Stimulated activated CD8-positive, alpha-beta memory T cell treated with anti-CD3 and anti-CD28 coated beads, Interleukin-2, amount 100 ng/mL, for 48 hours (primary cell): ENCODE results near the gene LRP8.
"Not testable (repeated sequence)": the region's sequence is repeated elsewhere in the genome, so short reads cannot be mapped to it uniquely, and the experiment has no call there.

ENCODE experiments used
- DNase-seq, 2 donors: peaks; one replicate each; pipeline ENCODE4 v3.0.0-alpha.2; 2020; ENCODE audit warnings: low read depth in 2 of 2

The LRP8 gene

DNA sequence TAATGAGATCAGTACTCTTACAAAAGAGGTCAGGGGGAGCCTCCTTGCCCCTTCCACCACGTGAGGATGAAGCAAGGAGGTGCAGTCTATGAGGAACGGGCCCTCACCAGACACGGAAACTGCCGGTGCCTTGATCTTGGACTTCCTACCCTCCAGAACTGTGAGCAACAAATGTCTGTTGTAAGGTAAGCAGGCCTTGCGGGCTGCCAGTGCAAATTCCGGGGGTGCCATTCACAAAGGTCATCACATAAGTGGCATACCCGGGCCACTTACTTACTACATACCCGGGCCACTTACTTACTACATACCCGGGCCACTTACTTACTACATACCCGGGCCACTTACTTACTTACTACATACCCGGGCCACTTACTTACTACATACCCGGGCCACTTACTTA, 44.7 kb downstream of the LRP8 start:
- DNase-seq: not testable (repeated sequence)

DNA sequence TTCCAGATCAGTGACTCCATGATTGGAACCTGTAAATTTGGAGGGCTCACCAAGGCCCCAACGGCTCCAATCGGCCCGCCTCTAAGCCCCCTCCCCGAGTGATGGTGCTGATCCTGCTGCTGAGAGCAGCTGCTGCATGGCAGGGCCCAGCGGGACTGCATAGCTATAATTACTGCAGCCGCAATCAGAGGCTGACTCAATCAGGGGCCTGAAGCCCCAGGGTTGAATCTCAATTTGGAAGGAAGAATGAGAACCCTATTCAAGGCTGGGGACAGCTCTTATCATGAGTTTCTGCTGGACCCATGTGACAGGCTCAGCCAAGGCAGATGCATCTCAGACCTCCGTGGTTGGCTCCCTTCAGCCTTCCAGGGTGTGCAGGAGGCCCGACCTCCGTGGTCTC, 46.7 kb downstream of the LRP8 start:
- DNase-seq: no peak

DNA sequence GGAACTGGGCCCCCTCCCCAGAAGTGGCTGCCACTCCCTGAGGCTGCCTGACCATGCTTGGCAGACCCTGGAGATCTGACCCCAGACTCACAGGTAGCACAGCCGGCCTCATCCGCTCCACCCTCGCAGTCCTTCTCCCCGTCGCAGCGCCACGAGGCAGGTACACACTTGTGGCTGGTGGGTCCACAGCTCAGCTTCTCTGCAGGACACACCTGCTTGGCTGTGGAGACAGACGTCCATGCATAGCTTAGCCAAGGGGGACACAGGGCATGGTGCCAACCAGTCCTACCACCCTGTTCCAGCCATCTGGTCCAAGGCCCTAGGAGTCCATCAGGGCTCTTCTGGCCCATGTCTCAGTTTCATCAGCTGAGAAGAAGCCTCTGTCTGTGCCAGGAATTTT, 47.4 kb downstream of the LRP8 start:
- no peak for DNase-seq

DNA sequence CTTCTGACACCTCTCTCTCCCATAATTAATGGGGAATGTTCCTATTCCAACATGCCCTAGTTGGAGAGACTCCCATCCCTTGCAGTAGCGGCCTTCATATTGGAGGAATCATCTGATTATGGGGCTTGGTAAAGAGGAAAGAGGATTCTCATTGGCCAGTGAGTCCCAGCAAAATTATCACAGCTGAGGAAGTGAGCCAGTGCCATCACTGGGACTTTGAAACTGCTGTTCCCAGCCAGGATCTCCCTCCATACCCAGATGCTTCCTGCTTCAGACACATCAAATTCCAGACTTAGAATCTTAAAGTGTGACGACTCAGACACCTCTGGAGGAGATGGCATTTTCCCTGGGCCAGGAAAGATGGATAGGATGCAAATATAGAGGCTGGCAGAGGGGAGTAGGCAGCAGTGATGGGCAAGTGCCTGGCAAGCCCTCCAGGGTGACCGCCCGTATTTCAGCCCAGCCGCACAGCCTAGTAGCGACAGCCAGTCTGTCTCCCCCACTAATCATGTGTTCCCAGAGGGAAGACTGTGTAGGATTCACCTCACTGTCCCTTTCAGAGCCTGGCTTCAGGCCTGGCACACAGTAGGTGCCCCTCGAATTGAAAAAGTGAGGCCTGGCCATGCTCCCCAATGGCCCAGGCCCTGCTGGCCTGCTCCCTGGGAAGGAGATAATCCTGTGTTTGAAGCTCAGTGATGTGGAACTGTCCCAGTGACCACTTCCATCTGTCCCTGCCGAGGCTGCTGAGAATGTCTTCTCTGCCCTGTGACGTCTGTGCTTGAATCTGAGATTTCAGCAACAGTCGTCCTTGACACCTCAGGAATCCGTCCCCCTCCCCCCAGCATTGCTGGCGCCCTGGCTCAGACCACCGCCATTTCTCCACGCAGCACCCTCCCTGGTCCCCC, 48.3 kb downstream of the LRP8 start:
- DNase-seq: no peak

DNA sequence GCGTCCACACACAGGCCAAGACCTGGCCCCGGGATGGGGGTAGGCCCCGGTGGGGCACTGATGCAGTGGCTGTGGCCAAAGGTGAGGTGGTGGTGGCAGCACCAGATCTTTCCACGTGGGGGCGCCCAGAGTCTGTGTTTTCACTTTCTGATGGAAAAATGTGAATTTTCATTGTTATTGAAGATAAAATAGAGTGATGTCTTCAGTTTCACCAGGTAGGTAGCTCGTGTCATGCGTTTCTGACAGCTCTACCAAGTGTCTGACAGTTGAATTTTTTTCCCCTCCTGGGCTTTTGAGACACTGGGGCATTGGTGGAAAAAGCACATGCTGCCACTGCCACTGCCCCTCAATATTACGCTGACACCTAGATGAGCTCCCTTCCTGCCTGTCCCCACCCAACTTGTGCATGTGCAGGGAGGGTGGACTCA, 49.6 kb downstream of the LRP8 start:
- peak; percentile 48 to 51 for DNase-seq

DNA sequence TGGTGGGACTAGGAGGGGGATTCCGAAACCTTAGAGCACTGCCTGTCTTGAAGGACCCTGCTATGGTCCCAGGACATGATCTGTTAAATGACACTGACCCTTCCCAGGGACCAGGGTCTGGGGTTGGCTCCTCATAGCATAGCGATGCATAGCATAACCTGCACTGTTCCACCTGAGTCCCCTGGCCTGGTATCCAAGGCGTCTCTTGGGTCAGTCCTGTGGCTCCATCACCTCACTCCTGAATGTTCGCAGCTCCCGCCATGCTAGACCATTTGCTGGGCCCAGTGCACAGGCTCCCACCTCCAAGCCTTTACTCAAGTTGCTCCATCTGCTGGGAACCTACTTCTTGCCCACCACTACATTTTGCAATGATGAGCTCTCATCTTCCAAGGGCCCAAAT, 50.5 kb downstream of the LRP8 start:
- no peak for DNase-seq

DNA sequence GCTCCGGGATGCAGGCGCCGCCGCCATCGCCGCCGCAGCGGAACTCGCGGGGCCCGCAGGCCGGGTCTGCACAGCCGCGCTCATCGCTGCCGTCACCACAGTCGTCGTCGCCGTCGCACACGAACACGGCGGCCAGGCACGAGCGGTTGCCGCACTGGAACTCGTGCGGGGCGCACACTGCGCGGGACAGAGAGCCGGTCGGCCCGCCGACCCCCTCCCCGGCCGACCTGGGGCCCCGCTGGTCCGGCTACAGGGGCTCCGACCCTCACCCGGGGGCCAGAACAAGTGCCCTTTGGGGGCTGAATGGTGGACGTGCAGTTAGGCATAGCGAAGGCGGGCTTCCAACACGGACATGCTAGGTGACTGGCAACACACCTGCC, 51.0 kb downstream of the LRP8 start:
- DNase-seq: no peak

DNA sequence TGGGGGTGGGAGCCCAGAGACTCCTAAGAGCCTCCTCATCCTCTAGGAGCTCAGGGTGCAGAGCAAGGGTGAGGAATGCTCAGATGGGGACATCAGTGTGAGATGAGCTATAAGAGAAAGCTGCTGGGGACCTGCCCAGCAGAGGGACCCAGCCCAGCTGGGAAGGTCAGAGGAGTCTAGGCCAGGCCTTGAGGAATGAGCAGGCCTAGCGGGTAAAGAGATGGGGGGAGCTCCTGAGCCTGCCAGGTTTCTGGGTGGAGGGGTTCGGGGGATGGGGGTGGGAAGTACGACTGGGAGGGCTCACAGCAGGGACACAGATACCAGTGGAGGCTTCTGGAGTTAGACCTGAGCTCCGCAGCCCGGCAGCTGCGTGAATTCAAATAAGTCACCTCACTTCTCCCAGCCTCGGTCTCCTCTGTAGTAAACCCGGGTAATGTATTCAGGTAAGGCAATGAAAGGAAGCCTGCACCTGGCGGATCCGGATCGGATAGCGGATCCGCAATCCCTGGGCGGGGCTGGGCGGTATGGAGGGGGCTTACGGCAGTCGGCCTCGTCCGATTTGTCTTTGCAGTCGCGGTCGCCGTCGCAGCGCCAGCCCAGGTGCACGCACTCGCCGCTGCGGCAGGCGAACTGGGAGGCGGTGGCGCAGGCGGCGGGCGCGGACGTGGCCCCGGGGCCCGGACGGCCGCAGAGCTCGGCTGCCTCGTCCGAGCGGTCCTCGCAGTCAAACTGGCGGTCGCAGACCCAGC, 51.5 kb downstream of the LRP8 start:
- DNase-seq: no peak

DNA sequence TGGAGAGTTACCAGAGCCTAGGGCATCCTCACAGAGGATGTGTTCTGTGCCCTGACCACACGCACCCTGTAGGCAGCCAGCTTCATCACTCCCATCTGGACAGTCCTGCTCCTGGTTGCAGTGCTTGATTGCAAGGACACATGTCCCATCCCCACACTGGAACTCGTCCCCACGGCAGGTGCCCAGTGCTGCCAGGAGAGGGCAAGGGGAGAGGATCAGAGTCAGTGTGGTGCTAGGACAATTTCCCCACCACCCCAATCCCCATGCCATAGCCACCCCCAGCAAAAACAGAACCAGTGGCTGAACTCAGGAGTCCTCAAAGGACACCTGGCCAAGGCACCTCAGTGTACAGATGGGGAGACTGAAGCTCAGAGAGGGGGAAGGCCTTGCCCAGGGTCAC, 52.3 kb downstream of the LRP8 start:
- no peak for DNase-seq

DNA sequence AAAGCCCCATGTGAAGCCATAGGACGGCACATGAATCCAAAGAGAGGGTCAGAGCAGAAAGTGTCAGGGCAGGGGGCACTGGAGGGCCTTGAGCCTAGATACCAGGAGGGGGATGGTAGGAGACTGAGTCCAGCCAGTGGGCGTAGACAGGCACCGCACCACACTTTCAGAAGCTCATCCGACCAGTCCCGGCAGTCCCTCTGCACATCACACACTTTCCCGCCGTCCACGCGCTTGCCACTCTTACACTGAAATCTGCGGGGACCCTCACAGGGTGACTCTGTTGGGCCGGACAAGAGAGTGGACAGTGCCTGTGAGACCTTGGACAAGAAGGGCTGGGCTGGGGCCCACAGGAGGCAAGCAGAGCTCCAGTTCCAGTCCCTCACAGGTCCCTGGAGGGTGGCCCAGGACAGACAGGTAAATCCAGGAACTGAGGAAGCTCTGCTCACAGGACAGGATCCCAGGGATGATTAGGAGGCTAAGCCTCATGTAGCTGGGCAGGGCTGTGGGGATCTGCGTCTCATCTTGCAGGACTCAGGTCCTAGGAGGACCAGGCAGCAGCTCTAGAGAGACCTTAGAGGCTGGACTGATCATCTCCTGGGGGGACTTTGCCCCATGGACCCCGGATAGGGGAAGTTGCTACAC, 53.2 kb downstream of the LRP8 start:
- DNase-seq: no peak

DNA sequence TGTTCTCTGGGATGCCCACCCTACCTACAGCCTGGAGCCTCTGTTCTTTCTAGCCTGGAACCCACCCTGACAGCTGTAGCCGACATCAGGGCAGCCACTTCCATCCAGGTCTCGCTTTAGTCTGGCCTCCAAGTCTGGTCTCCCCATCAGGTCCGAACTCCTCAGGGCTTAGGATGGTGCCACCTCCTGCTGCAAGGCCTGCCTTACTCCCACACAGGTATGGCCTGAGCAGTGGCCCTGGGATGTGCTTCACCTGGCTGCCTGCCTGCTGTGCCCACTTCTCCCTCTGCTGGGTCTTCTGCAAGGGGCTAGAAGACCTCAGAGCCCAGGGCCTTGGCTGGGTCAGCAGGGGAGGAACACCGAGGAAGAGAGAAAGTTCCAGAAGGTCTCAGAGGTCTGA, 53.8 kb downstream of the LRP8 start:
- no peak for DNase-seq

DNA sequence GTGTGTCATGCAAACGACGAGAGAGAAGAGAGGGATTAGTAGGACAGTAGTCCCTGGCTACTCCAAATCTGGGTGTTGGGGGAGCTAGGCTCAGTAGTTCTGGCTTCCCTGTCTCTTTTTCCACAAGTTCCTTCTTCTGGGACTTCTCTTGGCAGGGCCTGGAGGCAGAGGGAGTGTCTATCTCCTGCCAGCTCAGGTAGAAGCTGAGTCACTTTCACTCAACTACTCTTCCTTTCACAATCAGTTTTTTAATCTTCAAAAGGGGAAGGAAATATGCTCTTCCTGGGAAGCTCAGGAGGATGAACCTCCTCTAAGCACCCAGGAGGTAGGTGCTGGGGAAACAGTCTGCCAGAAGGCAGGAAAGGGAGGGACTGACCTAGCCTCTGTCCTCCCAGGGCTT, 54.3 kb downstream of the LRP8 start:
- DNase-seq: no peak

DNA sequence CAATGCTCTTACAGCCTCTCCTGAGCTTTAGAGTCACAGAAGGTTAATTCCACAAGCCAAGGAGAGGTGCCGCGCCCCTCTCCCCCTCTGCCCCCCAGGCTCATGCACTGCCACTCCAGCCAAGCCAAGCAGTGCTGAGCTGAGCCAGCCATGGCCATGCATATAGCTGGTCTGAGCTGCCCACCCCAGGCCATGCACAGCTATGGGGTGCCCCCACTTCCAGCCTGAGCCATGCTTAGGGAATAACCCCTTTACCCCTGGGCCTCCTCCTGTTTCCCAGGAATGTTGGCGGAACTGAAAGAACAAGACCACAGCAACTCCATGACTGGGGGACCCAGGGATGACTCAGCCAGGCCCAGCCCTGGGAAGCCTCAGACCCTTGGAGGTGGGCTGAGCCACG, 55.5 kb downstream of the LRP8 start:
- DNase-seq: no peak

DNA sequence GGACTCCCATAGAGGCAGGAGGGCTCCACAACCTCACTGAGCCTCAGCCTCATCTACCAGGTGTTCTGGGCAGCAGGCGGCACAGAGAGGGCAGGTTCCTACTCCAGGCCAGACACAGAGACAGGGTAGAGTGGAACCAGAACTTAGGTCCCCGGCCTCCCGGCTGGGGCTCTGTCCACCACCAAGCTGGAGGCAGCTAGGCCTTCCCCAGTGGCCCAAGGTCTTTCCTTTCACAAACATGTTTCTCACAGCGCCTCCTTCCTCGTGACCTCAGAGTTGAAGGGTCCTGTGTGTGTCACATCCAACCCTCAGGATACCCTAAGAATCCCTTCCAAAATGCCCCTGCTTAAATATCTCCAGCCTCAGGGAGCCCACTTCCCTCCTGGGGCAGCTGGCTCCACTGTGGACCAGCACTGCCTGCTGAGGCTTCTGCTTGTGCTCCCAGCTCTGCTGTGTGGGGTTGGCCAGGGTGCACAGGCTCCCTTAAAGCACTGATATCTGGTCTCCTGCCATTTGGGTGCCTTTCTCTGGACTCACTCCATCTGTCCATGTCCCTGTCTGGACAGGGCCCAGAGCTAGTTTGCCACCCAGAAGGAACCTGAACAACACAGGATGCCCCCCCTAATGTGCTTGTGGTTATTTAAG, 56.3 kb downstream of the LRP8 start:
- no peak for DNase-seq

DNA sequence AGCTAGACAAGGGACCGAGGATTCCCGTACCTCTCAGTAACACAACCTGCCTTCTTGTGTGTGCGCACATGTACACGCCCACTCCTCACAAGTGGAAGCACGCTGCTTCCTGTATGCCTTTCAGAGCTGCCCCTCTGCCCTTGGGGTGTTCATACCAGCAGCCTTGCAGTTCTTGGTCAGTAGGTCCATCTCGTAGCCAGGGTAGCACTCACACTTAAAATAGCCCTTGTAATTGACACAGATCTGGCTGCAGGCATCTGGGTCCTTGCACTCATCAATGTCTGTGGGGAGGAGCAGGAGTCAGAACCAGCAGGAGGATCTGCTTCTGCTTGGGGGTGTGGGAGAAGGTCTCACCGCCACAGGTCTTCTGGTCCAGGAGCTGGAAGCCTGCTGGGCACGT, 57.0 kb downstream of the LRP8 start:
- no peak for DNase-seq

DNA sequence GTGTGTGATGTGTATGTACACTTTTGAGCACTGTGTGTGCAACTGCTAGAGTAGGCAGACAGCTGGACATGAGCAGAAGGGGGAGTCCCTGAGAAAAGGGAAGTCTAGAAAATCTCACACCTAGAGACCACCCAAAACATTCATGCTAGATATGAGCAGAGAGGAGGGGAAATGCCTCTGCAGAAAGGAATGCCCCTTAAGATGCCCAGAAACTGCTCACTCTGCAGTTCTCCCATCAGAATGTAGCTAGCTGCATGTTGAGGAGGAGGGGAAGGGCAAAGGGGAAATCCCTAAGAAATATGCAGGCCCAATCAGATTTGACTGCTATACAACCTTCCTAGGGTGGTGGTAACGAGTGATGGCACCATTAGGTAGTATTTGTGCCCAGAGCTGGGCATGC, 57.8 kb downstream of the LRP8 start:
- DNase-seq: no peak

DNA sequence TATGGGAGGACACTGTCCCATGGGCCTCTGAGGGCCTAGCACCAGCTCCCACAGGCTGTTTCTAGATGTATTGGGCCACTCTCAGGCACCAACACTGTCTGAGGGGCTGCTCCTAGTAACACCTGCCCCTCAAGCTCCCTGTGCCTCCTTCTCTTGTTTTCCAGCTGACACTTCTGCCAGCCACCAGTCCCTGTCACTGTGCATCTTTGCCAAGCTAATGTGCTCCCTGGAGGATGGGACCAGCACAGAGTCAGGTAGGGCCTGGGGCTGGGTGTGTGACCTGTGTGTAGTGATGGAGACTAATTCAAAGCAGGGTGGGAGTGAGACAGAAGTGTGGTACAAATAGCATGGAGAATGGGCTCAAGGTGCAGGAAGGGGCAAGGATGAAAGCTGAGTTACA, 60.1 kb downstream of the LRP8 start:
- DNase-seq: no peak

DNA sequence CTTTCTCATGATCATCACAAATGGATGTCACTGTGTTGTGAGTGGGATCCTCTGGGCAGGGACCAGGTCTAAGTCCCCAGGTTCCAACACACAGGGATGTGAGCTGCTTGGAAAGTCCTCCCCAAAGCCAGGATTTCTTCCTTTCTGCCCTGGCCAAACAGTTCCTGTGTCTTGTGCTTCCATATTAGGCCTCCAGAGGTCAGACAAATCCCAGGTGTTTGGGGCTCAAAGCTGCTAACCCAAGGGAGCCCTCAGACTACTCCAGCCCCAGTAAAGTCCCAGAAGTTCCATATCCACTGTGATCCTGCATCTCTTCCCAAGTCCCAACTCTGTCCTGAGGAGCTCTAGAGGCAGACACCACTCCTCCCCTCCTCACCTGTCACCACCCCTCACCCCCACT, 61.8 kb downstream of the LRP8 start:
- no peak for DNase-seq

DNA sequence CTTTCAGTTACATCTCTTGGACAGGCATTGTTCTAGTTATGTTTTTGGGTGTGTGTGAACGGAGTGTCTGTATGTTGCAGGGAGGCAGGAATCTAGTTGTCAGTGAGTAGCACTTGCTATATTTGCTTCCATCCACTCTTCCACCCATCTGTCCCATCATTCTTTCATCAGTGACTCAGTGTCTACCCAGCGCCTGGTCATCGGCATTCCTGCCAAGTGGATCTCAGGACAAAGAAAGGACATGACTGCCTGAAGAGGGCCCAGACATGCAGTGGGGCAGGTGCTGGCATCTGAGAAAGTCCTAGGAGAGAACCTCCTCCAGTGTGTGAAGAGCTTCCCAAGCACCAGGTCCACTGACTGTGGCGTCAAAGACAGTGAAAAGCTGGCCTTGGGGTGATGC, 62.3 kb downstream of the LRP8 start:
- no peak for DNase-seq

DNA sequence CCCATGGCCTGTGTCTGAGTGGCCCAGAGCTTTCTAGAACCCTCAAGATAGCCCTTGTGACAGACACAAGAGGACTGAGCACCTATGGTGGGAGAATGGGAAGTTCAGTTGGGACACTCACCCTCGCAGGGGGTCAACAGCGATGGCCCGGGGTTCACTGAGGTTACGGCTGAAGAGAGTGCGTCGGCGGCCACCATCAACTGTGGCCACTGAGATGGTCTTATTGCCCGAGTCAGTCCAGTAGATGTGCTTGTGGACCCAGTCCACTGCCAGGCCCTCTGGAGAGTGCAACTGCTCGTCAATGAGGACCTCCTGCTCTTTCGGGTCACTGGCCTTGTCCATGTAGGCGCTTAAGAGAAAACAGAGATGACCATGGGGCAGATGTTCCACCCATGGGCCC, 63.8 kb downstream of the LRP8 start:
- no peak for DNase-seq

DNA sequence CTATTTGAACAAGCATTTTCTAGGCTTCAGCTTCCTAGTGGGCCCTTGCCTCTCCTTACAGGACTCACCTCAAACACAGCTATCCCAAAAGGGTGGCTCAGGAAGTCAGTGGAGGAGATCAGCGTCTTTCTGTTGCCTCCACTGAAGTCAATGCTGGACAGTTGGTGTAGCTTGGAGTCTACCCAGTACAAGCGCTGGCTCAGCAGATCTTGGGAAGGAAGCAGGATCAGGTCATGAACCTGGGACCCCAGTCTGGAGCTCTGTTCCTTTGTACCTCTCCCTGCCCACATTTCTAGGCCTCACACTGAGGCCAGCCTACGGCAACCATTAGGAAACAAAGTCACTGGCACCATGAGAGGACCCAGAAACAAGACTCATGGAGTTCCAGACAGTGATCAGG, 65.9 kb downstream of the LRP8 start:
- no peak for DNase-seq

DNA sequence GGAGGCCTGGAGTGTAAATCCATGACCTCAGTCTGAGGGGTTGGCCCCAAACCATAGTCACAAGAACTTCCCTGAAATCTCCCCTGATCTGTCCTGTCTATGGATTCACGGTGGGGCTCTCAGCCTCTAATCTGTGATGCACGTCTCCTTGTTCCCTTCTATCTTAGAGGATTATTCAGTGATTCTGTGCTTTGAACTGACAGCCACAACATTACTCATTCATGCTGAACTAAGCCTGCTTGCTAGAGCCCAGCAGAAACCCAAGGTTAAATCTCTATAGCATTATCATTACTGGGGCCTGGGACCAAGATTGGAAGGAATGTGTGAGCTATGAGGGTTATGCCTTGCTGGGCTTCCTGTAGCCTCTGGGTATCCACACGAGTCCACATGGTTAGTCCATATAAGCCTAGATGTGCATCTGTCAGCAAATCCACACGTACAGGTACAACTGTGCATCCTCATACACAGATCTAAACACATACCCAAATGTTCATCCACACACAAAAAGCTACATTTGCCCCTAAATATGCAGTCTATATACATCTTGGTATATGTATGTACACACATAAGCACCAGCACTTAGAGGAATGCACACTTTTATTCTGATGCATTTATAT, 67.1 kb downstream of the LRP8 start:
- no peak for DNase-seq
